Loucy (cell line): ENCODE measurements around the gene GOLGA8T.
"Not testable (repeated sequence)": the region's sequence is repeated elsewhere in the genome, so short reads cannot be mapped to it uniquely, and the experiment has no call there.

Source experiments
- H2AFZ ChIP-seq: fragments of 200-600 bp; sonication (generic); 2 replicates; pipeline ENCODE4 v1.6.0; 2016; ENCODE audit warnings: antibody characterized with exemption, mild to moderate bottlenecking, low read length, moderate library complexity
- H3F3A ChIP-seq: fragments of 200-600 bp; 2 replicates; pipeline ENCODE4 v1.6.0; 2016; ENCODE audit warnings: antibody characterized with exemption, low read depth, mild to moderate bottlenecking
- H3K27me3 ChIP-seq: fragments of 200-600 bp; sonication (generic); 2 replicates; pipeline ENCODE4 v1.6.1; 2014; ENCODE audit warnings: low read length, mild to moderate bottlenecking; ENCODE audit not compliant: insufficient read depth, poor library complexity, severe bottlenecking
- H3K36me3 ChIP-seq: fragments of 200-600 bp; sonication (generic); 2 replicates; pipeline ENCODE4 v1.6.1; 2016; ENCODE audit warnings: low read length; ENCODE audit not compliant: insufficient read depth
- H3K4me1 ChIP-seq: fragments of 200-600 bp; sonication (generic); 2 replicates; pipeline ENCODE4 v1.5.1; 2014; ENCODE audit warnings: low read length, mild to moderate bottlenecking; ENCODE audit not compliant: insufficient read depth, poor library complexity, severe bottlenecking
- H3K4me2 ChIP-seq: fragments of 200-600 bp; sonication (generic); 2 replicates; pipeline ENCODE4 v1.6.0; 2014; ENCODE audit warnings: antibody characterized with exemption, low read length, low read depth, mild to moderate bottlenecking; ENCODE audit not compliant: poor library complexity, severe bottlenecking
- H3K4me3 ChIP-seq: fragments of 200-600 bp; sonication (generic); 2 replicates; pipeline ENCODE4 v1.5.1; 2014; ENCODE audit warnings: low read length, mild to moderate bottlenecking, mixed read lengths; ENCODE audit not compliant: poor library complexity, severe bottlenecking
- H3K79me2 ChIP-seq: fragments of 200-600 bp; sonication (generic); 2 replicates; pipeline ENCODE4 v1.6.1; 2014; ENCODE audit warnings: low read length; ENCODE audit not compliant: insufficient read depth
- H3K9ac ChIP-seq: fragments of 200-600 bp; sonication (generic); 2 replicates; pipeline ENCODE4 v1.6.0; 2014; ENCODE audit warnings: mild to moderate bottlenecking, low read depth, low read length, moderate library complexity; ENCODE audit not compliant: poor library complexity, severe bottlenecking
- H3K9me2 ChIP-seq: fragments of 200-600 bp; sonication (generic); replicated peaks from 2 replicates; pipeline ENCODE4 v1.6.1; 2016; ENCODE audit warnings: low read depth, low read length, mixed read lengths
- H3K9me3 ChIP-seq: fragments of 200-600 bp; sonication (generic); 2 replicates; pipeline ENCODE4 v1.6.1; 2014; ENCODE audit warnings: mild to moderate bottlenecking, antibody characterized with exemption, low read length, low read depth; ENCODE audit not compliant: insufficient read depth
- H4K20me1 ChIP-seq: fragments of 200-600 bp; sonication (generic); 2 replicates; pipeline ENCODE4 v1.6.0; 2014; ENCODE audit warnings: antibody characterized with exemption, low read length, mild to moderate bottlenecking; ENCODE audit not compliant: insufficient read depth, poor library complexity, severe bottlenecking

Gene GOLGA8T

GRCh38 chr15:30167886-30168285 is 33.0 kb downstream of the GOLGA8T start:
- H3K9ac ChIP-seq, H3K9me2 ChIP-seq, H3K36me3 ChIP-seq, H3K27me3 ChIP-seq, H3K4me1 ChIP-seq, H4K20me1 ChIP-seq, H3K9me3 ChIP-seq, H3K4me2 ChIP-seq, H2AFZ ChIP-seq, H3K79me2 ChIP-seq, H3K4me3 ChIP-seq, H3F3A ChIP-seq: not testable (repeated sequence)

DNA sequence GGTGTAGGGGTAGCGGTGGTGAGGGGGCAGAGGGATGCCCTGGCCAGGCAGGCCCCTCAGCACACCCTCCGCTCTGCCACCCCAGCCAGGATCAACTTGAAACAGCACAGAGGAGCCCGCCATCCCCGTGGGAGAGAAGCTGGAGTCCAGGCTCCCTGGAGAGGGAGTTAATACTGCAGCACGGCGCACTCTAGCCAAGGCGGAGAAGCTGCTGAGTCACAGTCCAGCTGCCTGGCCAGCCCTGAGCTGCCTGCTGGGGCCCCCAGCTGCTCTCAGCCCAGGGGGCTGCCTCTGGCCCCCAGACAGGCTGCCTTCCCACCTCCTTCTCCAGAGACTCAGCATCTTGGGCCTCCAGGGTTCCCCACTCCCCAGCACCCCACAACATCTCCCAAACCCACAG is 36.6 kb downstream of the GOLGA8T start:
- H3K79me2 ChIP-seq, H3K4me3 ChIP-seq, H4K20me1 ChIP-seq, H3K9me3 ChIP-seq, H3F3A ChIP-seq, H3K36me3 ChIP-seq, H3K9ac ChIP-seq, H3K27me3 ChIP-seq, H3K4me1 ChIP-seq, H2AFZ ChIP-seq, H3K4me2 ChIP-seq, H3K9me2 ChIP-seq: not testable (repeated sequence)

- H3K9ac ChIP-seq, H4K20me1 ChIP-seq, H3K36me3 ChIP-seq, H3K9me3 ChIP-seq, H3K9me2 ChIP-seq, H3K4me1 ChIP-seq, H3K79me2 ChIP-seq, H3F3A ChIP-seq, H2AFZ ChIP-seq, H3K4me2 ChIP-seq, H3K27me3 ChIP-seq, H3K4me3 ChIP-seq: not testable (repeated sequence)
These were observed 38.3 kb downstream of the GOLGA8T start for GRCh38 chr15:30173041-30173608.

DNA sequence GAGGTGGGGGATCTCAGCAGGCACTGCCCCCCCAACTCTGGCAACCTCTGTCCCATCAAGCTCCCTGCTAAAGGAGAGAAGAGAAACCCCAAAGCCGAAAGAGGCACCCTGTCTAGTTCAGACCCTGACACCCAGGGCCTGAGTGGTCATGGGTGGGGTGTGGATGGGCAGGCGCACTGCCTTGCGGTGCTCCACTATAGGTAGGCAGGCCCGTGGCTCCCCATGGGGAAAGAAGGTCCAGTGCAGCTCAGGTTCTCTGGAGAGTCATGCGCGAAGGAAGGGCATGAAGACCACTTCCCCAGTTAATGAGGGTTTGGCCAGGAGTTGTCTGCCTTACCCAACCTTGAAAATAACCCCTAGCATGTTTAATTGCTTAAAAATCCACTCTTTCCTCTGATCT is 40.4 kb downstream of the GOLGA8T start:
- not testable (repeated sequence) for H3K9ac ChIP-seq, H3F3A ChIP-seq, H3K4me2 ChIP-seq, H3K9me3 ChIP-seq, H3K79me2 ChIP-seq, H2AFZ ChIP-seq, H3K27me3 ChIP-seq, H3K9me2 ChIP-seq, H3K4me1 ChIP-seq, H4K20me1 ChIP-seq, H3K4me3 ChIP-seq, H3K36me3 ChIP-seq

DNA sequence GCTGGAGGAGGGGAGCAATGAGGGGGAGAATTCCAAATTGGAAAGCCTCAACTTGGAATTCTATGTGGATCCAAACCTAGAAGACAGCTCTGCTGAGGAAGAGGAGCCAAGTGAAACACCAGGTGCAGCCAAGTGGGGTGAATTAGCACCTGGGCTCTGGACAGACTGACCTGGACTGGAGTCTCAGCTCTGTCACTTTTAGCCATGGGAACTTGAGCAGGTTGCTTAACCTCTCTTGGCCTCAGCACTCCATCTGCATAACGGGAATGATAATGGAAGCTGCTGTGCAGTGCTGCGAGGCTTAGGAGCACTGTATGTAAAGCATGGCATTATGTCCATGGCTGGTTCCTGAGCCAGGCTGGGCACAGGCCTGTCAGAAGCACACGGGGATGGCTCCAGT is 41.8 kb downstream of the GOLGA8T start:
- not testable (repeated sequence) for H3F3A ChIP-seq, H3K9me3 ChIP-seq, H3K36me3 ChIP-seq, H3K4me3 ChIP-seq, H3K4me2 ChIP-seq, H3K4me1 ChIP-seq, H3K9ac ChIP-seq, H2AFZ ChIP-seq, H4K20me1 ChIP-seq, H3K9me2 ChIP-seq, H3K79me2 ChIP-seq, H3K27me3 ChIP-seq

GRCh38 chr15:30179814-30180213 is 45.0 kb downstream of the GOLGA8T start:
- H3K9ac ChIP-seq, H3F3A ChIP-seq, H3K4me1 ChIP-seq, H3K4me2 ChIP-seq, H2AFZ ChIP-seq, H3K4me3 ChIP-seq, H3K79me2 ChIP-seq, H3K9me3 ChIP-seq, H3K27me3 ChIP-seq, H3K9me2 ChIP-seq, H3K36me3 ChIP-seq, H4K20me1 ChIP-seq: not testable (repeated sequence)

DNA sequence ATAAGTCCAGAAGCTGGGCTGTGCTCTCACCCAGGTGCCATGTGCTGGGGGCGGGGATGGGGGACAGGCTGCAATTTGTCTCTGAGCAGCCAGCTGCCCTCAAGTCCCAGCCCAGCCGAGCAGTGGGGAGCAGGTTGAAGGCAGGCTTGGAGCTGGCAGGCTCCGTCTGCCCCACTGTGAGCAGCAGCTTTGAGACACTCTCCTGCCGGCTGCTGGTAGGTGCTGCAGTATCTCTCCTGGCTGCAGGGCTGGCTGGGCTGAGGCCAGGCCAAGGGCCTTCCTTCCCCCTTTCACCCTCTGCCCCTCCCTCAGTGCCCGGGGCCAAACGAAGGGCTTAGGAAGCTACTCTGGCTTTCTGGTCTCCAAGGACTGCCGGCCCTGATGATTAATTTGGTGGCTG is 50.6 kb downstream of the GOLGA8T start:
- H3K9me3 ChIP-seq, H4K20me1 ChIP-seq, H3F3A ChIP-seq, H3K27me3 ChIP-seq, H3K9me2 ChIP-seq, H3K9ac ChIP-seq, H3K36me3 ChIP-seq, H2AFZ ChIP-seq, H3K4me1 ChIP-seq, H3K79me2 ChIP-seq, H3K4me2 ChIP-seq, H3K4me3 ChIP-seq: not testable (repeated sequence)

- H4K20me1 ChIP-seq, H3K4me1 ChIP-seq, H3K27me3 ChIP-seq, H3K4me2 ChIP-seq, H3K9ac ChIP-seq, H3F3A ChIP-seq, H3K79me2 ChIP-seq, H3K9me2 ChIP-seq, H3K36me3 ChIP-seq, H3K9me3 ChIP-seq, H2AFZ ChIP-seq, H3K4me3 ChIP-seq: not testable (repeated sequence)
These were observed 52.6 kb downstream of the GOLGA8T start for GRCh38 chr15:30187429-30187828.
